Aorta (tissue), 5 donors: Measurements from ENCODE around the gene KANK4. TPM values are rescaled to one million over a fixed set of nuclear protein-coding genes. Genes with fewer than 3 reads are reported as not detected.

Experiments
- ATAC-seq: fragments of 200-7000 bp; cut with Tn5 transposase; one replicate; pipeline ENCODE4 v1.9.1; 2022; ENCODE audit warnings: moderate library complexity; ENCODE audit not compliant: low FRiP score
- DNase-seq, 2 donors: peaks; one replicate each; pipeline ENCODE4 v3.0.0-alpha.2; 2020
- H3K27ac ChIP-seq, 2 donors: one replicate each; pipeline ENCODE4 v1.5.1; 2013; ENCODE audit warnings: low read length in 2 of 2, mild to moderate bottlenecking in 2 of 2, moderate library complexity in 2 of 2, control low read depth in 1 of 2, inconsistent platforms in 1 of 2, low read depth in 1 of 2
- H3K27me3 ChIP-seq, 2 donors: one replicate each; pipeline ENCODE4 v1.6.1; 2013; ENCODE audit warnings: control low read depth in 1 of 2, low read length in 1 of 2, mild to moderate bottlenecking in 1 of 2, moderate library complexity in 1 of 2; ENCODE audit not compliant: insufficient read depth in 2 of 2, control insufficient read depth in 1 of 2
- H3K36me3 ChIP-seq, 2 donors: one replicate each; pipeline ENCODE4 v1.6.1; 2013; ENCODE audit warnings: control low read depth in 1 of 2, low read length in 1 of 2, mild to moderate bottlenecking in 1 of 2; ENCODE audit not compliant: insufficient read depth in 2 of 2, control insufficient read depth in 1 of 2
- H3K4me1 ChIP-seq, 2 donors: one replicate each; pipeline ENCODE4 v1.6.1; 2013; ENCODE audit warnings: low read length in 2 of 2, control low read depth in 1 of 2, mild to moderate bottlenecking in 1 of 2, moderate library complexity in 1 of 2; ENCODE audit not compliant: insufficient read depth in 2 of 2, control insufficient read depth in 1 of 2
- H3K4me3 ChIP-seq, 2 donors: one replicate each; pipeline ENCODE4 v1.5.1; 2013; ENCODE audit warnings: low read length in 2 of 2, control low read depth in 1 of 2, mild to moderate bottlenecking in 1 of 2
- H3K9me3 ChIP-seq: one replicate; pipeline ENCODE4 v1.6.1; 2013; ENCODE audit warnings: mild to moderate bottlenecking, low read length; ENCODE audit not compliant: control insufficient read depth
- WGBS, 2 donors: extraction: QIAGEN DNeasy Blood & Tissue Kit; methylation state at CpG; one replicate each; pipeline ENCODE4 v1.1.7; 2013; 5-methylcytosine and 5-hydroxymethylcytosine counted together
- intact Hi-C, 2 donors: fragments of 100-400 bp; cut with DNase I; formaldehyde crosslinking; loops; one replicate each; pipeline versions ENCODE4 v1.14.2 to v1.15.0; 2022
- polyA plus RNA-seq, 2 donors: library from polyadenylated mRNA; stranded (reverse); fragments of 200-250 nt; gene quantifications; one replicate each; pipeline ENCODE4 v1.2.3, GENCODE V29; 2013
- total RNA-seq, 2 donors: library from RNA; stranded (reverse); fragmentation: NEBNext Ultra II Directional; extraction: Animal tissue kit (Norgen Biotek cat#: 25700); gene quantifications; one replicate each; pipeline ENCODE4 v1.2.1, GENCODE V29; 2021
- donor health status: healthy with polysubstance abuse.
- donor health status: Bipolar disorder and iron deficiency.
- donor health status: DM: no; HTN: no; CAD: no.
- donor health status: DM: no; HTN: no; CAD: no.
- donor health status: DM: yes; HTN: yes; CAD: no.

Gene KANK4
- total and polyA plus RNA-seq, 4 donors: 0.13 to 0.66 (median 0.42) TPM; not detected in 1

DNA sequence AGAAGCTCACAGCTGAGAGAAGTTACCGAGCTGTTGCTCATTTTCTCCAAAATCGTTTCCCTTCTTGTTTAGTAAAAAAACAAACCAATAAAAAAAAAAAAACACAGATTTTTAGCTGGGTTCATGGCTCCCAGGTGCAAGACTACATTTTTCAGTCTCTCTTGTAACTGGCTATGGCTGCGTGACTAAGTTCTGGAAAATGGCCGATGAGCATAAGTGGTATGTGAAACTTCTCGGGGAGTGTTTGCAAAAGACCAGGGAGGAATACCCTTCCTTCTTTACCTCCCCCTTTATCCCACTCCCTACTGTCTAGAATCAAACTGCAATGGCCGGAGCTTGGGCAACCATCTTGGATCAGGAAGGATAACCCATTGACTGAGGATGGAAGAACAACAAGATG lies 38.7 kb upstream of the KANK4 start:
- intact Hi-C loops: no loop called here
- no peaks in the 10 kb centered on the region for H3K9me3 ChIP-seq
- DNase-seq: no peak
- H3K4me3 ChIP-seq: no peak overlapping the region
- 88% methylated on average over 6 of the region's 6 CpGs for WGBS, 2 donors
- H3K36me3 ChIP-seq: no peaks in the 10 kb centered on the region
- H3K27ac ChIP-seq: no peak overlapping the region
- no peaks in the 10 kb centered on the region for H3K27me3 ChIP-seq
- no peak for ATAC-seq
- no peaks in the 10 kb centered on the region for H3K4me1 ChIP-seq

DNA sequence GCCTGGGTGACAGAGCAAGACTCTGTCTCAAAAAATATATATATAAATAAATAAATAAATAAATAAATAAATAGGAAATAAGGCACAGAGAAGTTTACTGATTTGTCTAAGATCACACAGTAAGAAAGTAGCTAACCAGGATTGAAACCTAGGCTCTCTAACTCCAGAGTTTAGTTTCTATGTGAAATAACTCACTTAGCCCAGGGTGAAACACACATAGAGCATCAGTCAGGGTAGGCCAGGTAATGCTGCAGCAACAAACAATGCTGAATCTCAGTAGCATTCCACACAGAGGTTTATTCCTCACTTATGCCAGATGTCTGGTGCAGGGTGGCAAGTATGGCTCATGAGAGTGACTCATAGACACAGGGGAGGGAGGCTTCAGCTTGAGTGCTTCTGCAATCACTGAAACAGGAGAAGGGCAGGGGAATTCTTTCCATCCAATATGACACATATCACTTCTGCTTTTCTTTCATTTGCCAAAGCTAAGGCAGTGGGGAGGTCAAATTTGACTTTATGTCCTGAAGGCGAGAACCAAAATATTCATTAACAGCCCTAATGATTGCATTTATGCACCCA lies 37.1 kb upstream of the KANK4 start:
- Histone ChIP-seq H3K9me3 (no peaks in the 10 kb centered on the region), H3K36me3 (no peaks in the 10 kb centered on the region), H3K4me1 (no peaks in the 10 kb centered on the region), H3K4me3 (no peak overlapping the region), H3K27ac (no peak overlapping the region), H3K27me3 (no peaks in the 10 kb centered on the region)
- DNase-seq (no peak), ATAC-seq (no peak)
- WGBS, 2 donors: 97 to 100% methylated on average over 1 of the region's 1 CpG
- intact Hi-C loops: no loop called here

DNA sequence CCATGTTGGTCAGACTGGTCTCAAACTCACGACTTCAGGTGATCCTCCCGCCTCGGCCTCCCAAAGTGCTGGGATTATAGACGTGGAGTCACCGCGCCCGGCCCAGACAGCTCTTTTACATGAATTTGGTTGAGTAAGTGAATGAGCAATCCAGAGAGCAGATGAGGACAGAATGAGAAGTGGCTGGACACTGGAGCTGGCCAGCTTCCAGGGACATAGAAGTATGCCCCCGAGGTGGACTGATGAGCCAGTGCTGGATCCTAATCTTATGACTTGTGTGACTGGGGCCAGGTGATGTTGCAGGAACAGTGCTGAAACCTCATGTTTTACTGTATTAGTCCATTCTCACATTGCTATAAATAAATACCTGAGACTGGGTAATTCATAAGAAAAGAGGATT lies 35.9 kb upstream of the KANK4 start:
- DNase-seq (no peak), ATAC-seq (no peak)
- Histone ChIP-seq H3K27me3 (no peaks in the 10 kb centered on the region), H3K36me3 (no peaks in the 10 kb centered on the region), H3K9me3 (no peaks in the 10 kb centered on the region), H3K4me3 (no peak overlapping the region), H3K4me1 (no peaks in the 10 kb centered on the region), H3K27ac (no peak overlapping the region)
- intact Hi-C loops: no loop called here
- 94 to 96% methylated on average over 8 of the region's 8 CpGs for WGBS, 2 donors

DNA sequence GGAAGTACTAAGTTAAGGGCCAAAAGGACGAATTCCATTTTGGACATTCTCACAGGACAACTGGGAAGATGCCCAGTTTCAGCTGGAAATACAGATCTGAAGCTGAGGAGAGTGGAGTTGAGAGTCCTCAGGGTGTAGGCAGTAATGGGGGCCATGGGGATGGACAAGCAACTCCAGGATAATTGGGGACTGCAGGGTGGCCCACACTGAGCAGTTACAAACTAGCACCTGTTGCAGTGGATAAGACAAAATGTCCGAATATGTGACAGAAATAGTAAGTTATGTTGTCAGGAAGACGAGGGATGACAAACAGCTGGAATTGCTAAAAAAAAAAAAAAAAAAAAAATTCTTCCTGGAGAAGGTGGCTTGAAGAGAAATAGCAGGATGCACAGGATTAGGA lies 34.6 kb upstream of the KANK4 start:
- WGBS, 2 donors: 40 to 46% methylated on average over 3 of the region's 3 CpGs
- no peak for DNase-seq
- no peak for ATAC-seq
- Histone ChIP-seq H3K9me3 (no peaks in the 10 kb centered on the region), H3K4me3 (no peak overlapping the region), H3K27me3 (no peaks in the 10 kb centered on the region), H3K4me1 (no peaks in the 10 kb centered on the region), H3K27ac (no peak overlapping the region), H3K36me3 (no peaks in the 10 kb centered on the region)
- intact Hi-C loops: no loop called here

DNA sequence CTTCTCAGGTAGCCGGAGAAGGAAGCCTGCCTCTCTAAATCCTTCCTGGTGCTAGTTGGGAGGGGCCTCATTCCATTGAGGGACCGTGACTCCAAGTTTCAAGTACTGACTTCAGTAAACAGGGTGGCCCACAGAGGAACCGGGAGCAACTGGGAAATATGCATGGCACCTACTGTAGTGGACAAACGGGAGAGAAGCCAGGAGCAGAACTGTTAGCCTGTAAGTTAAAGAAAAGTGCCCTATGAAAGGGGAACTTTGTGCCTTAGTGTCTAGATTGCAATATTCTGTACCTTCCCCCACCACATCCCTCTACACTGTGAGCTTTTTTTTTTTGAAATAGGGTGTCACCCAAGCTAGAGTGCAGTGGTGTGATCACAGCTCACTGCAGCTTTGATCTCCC lies 33.2 kb upstream of the KANK4 start:
- no peak overlapping the region for H3K4me3 ChIP-seq
- ATAC-seq (no peak), DNase-seq (no peak)
- no peak overlapping the region for H3K27ac ChIP-seq
- H3K27me3 ChIP-seq: no peaks in the 10 kb centered on the region
- H3K36me3 ChIP-seq: no peaks in the 10 kb centered on the region
- H3K9me3 ChIP-seq: no peaks in the 10 kb centered on the region
- 85 to 89% methylated on average over 4 of the region's 4 CpGs for WGBS, 2 donors
- H3K4me1 ChIP-seq: no peaks in the 10 kb centered on the region
- intact Hi-C loops: no loop called here

DNA sequence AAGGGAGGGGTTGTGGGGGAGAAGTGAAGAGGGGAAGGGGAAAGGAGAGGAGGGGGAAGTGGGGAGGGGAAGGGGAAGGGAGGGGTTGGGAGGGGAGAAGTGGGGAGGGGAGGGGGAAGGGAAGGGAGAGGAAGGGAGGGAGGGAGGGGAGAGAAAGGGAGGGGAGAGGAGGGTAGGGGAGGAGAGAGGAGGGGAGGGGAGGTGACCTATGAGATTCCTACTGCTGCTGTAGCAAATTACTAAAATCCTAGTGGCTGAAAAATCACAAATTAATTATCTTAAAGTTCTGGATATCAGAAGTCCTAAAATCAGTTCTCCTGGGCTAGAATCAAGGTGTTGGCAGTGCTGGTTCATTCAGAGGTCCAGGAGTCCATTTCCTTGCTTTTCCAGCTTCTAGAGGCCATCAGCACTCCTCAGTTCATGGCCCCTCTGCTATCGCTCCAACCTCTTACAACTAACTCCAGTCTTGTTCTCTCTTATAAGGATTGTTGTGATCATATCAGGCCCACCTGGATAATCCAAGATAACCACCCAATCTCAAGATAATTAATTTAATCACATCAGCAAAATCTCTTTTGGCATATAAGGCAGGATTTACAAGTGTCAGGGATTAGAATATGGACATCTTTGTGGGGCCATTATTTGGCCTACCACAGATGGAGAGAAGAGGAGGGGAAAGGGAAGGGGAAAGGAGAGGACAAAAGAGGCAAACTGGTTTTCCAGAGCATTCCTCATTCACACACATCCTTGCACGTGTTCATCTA lies 30.4 kb upstream of the KANK4 start:
- WGBS, 2 donors: 82 to 88% methylated on average over 2 of the region's 2 CpGs

DNA sequence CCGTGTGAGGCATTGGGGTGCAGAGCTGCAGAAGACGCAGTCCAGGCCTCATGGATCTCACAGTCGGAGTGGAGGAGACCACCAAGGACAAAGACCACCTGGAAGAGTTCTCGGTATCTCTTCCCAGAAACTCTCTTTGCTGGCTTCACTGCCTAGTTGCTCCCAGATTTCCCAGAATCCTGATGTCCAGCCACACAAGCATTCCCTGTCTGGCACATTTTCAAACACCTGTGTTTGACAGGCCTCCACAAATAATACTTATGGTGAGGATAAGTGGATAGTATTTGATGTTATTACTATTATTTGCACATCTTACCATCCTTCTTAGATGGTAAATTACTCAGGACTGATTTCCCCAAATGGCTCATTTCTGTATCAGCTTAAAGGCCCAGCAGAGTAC lies 27.7 kb upstream of the KANK4 start:
- DNase-seq (no peak), ATAC-seq (no peak)
- H3K4me3 ChIP-seq: no peak overlapping the region
- H3K27ac ChIP-seq: no peak overlapping the region
- no peaks in the 10 kb centered on the region for H3K36me3 ChIP-seq
- H3K9me3 ChIP-seq: no peaks in the 10 kb centered on the region
- intact Hi-C loops: no loop called here
- no peaks in the 10 kb centered on the region for H3K4me1 ChIP-seq
- no peaks in the 10 kb centered on the region for H3K27me3 ChIP-seq
- 95% methylated on average over 4 of the region's 4 CpGs for WGBS, 2 donors

More for the DNA sequence above, 30.4 kb upstream of the KANK4 start:
- Histone ChIP-seq H3K4me1 (no peaks in the 10 kb centered on the region), H3K36me3 (no peaks in the 10 kb centered on the region), H3K27ac (no peak overlapping the region), H3K9me3 (no peaks in the 10 kb centered on the region), H3K4me3 (no peak overlapping the region), H3K27me3 (no peaks in the 10 kb centered on the region)
- intact Hi-C loops: no loop called here
- no peak for DNase-seq
- no peak for ATAC-seq

DNA sequence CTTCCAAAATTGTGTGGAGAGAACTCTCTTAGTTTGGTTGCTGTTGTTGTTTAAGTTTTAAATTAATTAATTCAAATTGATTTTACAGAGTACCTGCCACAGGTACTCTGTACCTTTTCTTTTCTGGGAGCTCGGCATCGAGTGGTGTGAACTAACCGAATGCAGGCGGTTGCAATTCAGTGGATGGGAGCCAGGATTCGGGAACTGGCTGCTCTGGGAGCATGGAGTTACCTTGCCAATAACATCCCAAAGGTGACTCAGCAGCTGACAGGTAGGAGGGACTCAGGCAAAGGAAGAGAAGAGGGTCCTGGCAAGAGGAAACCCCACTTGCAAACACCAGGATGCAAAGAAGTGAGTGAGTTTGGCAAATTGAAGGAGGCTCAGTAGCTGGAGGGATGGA lies 24.7 kb upstream of the KANK4 start:
- WGBS, 2 donors: 86 to 96% methylated on average over 5 of the region's 5 CpGs
- H3K27me3 ChIP-seq: no peaks in the 10 kb centered on the region
- ATAC-seq: no peak

DNA sequence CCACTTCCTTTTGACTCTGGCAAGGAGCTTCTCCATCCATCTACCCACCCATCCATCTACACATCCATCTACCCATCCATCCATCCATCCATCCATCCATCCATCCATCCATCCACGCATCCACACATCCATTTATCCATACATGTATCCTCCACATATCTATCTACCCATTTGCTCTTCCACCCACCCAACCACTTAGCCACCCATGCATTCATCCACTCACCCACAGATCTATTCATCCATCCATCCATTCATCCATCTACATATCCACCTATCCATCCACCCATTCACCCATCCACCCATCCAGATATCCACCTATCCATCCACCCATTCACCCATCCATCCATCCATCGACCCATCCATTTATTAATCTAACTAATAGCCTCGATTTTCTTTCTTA lies 23.0 kb upstream of the KANK4 start:
- H3K27ac ChIP-seq: no peak overlapping the region
- WGBS, 2 donors: 93 to 99% methylated on average over 3 of the region's 3 CpGs

More for the DNA sequence above, 24.7 kb upstream of the KANK4 start:
- intact Hi-C loops: no loop called here
- no peaks in the 10 kb centered on the region for H3K9me3 ChIP-seq
- DNase-seq: no peak
- no peak overlapping the region for H3K27ac ChIP-seq
- no peak overlapping the region for H3K4me3 ChIP-seq
- no peaks in the 10 kb centered on the region for H3K4me1 ChIP-seq
- no peaks in the 10 kb centered on the region for H3K36me3 ChIP-seq

More for the DNA sequence above, 23.0 kb upstream of the KANK4 start:
- H3K36me3 ChIP-seq: no peaks in the 10 kb centered on the region
- intact Hi-C loops: no loop called here
- no peaks in the 10 kb centered on the region for H3K27me3 ChIP-seq
- H3K9me3 ChIP-seq: no peaks in the 10 kb centered on the region
- no peak overlapping the region for H3K4me3 ChIP-seq
- no peak for DNase-seq
- no peaks in the 10 kb centered on the region for H3K4me1 ChIP-seq
- no peak for ATAC-seq
